Activated naive CD8-positive, alpha-beta T cell treated with anti-CD3 and anti-CD28 coated beads, Interleukin-2, amount 50 U/mL, for 24 hours (primary cell): ENCODE results near the gene TBCD.

ENCODE experiments used
- ATAC-seq: fragments of 150-1000 bp; cut with Tn5 transposase; one replicate; pipeline ENCODE4 v1.10.0; 2021
- DNase-seq: peaks from one replicate; pipeline ENCODE4 v3.0.0; 2021
- H3K27ac Mint-ChIP-seq: one replicate; pipeline ENCODE4 v1.8.0; 2021; ENCODE audit warnings: mild to moderate bottlenecking, mixed read lengths
- H3K27me3 Mint-ChIP-seq: one replicate; pipeline ENCODE4 v1.8.0; 2021; ENCODE audit warnings: mixed read lengths
- H3K36me3 Mint-ChIP-seq: one replicate; pipeline ENCODE4 v1.8.0; 2021; ENCODE audit warnings: low read depth, mixed read lengths
- H3K4me1 Mint-ChIP-seq: one replicate; pipeline ENCODE4 v1.8.0; 2021; ENCODE audit warnings: mixed read lengths
- H3K4me3 Mint-ChIP-seq: one replicate; pipeline ENCODE4 v1.8.0; 2021; ENCODE audit warnings: mild to moderate bottlenecking, moderate library complexity, mixed read lengths
- H3K9me3 Mint-ChIP-seq: one replicate; pipeline ENCODE4 v1.8.0; 2021; ENCODE audit warnings: mixed read lengths

TBCD gene

DNA sequence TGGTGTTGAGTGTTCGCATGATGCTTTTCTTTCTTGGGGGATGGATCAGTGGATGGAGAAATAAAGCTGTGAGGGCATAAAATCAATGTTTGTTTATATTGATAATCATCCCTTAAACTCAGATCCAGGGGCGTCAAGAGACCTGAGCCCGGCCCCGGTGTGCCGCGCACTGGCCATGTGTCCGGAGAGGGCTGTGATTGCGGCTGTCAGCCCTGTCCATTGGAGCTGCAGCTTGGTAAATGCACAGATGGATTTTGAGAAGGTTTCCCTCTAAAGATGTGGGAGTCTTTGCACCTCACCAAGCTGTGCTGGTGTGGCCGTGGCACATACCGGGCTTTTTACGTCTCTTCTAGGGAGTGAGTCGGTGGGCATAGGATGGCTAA is 109.5 kb downstream of the TBCD start:
- H3K27me3 Mint-ChIP-seq, result no peaks in the 10 kb centered on the region
- DNase-seq (no peak), ATAC-seq (no peak)
- peaks cover 78% of the 10 kb centered on the region for H3K4me1 Mint-ChIP-seq
- no peaks in the 10 kb centered on the region for H3K9me3 Mint-ChIP-seq
- no peaks in the 10 kb centered on the region for H3K36me3 Mint-ChIP-seq
- no peak overlapping the region for H3K27ac Mint-ChIP-seq
- H3K4me3 Mint-ChIP-seq, result no peak overlapping the region

DNA sequence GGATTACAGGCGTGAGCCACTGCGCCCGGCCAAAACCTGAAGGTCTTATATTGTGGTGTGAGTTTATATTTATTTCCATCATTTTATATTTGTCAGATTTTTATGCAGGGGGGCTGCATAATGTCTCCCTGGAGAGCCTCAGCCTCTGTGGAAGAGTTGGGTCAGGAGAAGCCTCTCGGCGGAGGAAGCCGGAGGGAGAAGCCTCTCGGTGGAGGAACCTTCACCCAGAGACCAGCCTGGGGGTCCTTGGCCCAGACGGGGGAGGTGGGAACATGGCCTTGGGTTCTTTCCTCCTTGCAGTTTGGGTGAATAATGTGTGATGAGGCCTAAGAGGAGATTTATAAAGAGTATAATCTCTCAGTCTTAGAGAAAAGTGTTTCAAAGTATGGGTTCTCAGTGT is 110.3 kb downstream of the TBCD start:
- peaks cover 81% of the 10 kb centered on the region for H3K4me1 Mint-ChIP-seq
- H3K9me3 Mint-ChIP-seq, result no peaks in the 10 kb centered on the region
- H3K27ac Mint-ChIP-seq, result peak overlapping the region; percentile 26
- no peak for ATAC-seq
- no peak for DNase-seq
- H3K36me3 Mint-ChIP-seq, result no peaks in the 10 kb centered on the region
- H3K4me3 Mint-ChIP-seq, result no peak overlapping the region
- H3K27me3 Mint-ChIP-seq, result no peaks in the 10 kb centered on the region

DNA sequence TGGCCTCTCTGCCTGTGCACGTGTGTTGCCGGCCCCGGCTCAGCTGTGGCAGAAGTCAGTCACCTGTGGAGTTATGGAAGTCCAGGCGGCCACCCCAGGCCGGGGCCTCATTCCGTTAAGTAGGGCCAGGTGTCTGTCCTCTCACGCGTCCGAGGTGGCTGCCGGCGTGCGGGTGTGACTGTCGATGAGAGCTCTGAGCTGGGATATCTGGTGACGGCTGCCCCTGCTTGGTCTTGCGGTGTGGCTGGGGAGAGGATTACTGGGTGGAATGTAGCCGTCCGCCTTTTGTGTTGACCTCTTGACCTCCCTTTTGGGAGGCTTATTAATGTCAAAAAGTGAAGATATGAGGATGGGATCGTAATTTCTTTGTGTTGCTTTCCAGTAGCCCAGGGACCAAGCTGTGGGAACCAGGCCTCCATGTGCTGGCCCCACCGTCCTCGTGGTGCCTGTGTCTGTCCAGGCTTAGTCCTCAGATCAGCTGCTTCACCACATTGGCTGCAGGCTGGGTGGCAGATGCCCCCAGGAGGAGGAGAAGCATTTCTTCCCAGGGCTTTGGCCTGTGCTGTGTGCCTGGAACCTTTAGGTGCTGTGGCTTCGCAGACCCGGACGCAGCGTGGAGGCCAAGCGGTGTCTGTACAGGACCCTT is 111.0 kb downstream of the TBCD start:
- no peaks in the 10 kb centered on the region for H3K27me3 Mint-ChIP-seq
- H3K36me3 Mint-ChIP-seq, result no peaks in the 10 kb centered on the region
- ATAC-seq, result no peak
- peak overlapping the region; percentile 26 for H3K27ac Mint-ChIP-seq
- no peak for DNase-seq
- H3K4me3 Mint-ChIP-seq, result no peak overlapping the region
- H3K4me1 Mint-ChIP-seq, result peaks cover 87% of the 10 kb centered on the region
- H3K9me3 Mint-ChIP-seq, result no peaks in the 10 kb centered on the region

DNA sequence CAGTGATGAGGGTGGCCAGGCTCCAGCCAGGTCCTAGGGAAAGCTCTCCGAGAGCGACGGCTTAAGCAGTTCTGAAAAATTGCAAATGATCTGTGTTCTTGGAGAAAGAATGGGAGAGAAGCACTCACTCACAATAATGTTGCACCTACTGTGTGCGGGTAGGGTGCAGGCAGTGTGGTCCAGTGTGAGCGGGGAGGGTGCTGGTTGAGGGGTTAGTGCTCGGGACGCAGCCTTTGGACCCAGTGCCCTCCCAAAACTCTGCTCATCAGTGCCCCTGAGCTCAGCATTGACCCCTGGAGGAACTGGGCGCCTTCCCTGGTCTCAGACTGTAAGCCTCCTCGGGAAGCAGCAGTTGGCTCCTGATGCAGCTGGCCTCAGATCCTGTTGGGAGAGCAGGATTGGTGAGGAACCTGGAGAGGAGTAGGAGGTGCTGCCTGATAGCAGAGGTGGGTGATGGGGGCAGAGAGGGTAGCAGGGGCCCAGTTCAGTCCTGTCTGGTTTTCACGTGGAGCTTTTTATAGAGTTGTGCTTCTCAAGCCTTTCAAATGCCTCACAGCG is 111.6 kb downstream of the TBCD start:
- H3K4me1 Mint-ChIP-seq, result peaks cover 86% of the 10 kb centered on the region
- no peak for ATAC-seq
- H3K4me3 Mint-ChIP-seq, result peak overlapping the region; percentile 66
- no peaks in the 10 kb centered on the region for H3K9me3 Mint-ChIP-seq
- H3K27me3 Mint-ChIP-seq, result no peaks in the 10 kb centered on the region
- no peak for DNase-seq
- no peaks in the 10 kb centered on the region for H3K36me3 Mint-ChIP-seq
- peak overlapping the region; percentile 87 for H3K27ac Mint-ChIP-seq

DNA sequence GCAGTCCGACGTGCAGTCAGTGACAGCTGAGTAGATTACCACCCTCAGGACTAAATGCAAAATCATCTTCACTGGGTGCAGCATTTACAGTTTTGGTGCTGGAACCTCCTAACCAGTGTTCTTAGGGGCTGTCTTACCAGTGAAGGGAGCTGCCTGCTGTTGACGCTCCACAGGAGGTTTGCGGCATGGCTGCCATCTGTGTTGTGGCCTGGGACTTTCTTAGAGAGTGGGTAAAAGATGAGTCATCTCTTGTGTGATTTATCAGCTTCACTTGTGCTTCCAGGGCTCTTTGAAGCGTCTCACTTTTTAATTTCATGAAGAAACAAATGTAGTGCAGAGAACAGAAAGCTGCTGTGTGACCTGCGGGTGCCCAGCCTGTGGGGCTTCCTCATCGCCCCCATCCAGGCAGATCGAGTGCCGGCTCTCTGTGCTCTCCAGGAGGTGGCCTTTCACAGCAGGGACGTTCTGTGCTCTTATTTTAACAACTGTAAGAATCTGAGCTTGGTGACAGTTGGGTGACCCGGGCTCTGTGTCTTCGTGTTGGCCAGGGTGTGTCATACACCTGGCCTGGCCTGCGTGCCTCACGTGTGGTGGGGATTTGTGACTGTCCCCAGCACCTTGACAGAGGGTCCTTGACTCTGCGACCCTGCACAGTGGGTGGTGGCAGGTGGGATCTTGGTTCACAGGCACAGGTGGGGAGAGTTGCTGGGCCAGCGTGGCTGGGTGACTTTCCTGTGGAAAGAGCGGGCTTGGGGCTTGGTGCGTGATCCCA is 112.3 kb downstream of the TBCD start:
- Mint-ChIP-seq H3K4me1 (peaks cover 81% of the 10 kb centered on the region), H3K4me3 (peak overlapping the region; percentile 66), H3K36me3 (no peaks in the 10 kb centered on the region), H3K27ac (peak overlapping the region; percentile 87), H3K9me3 (no peaks in the 10 kb centered on the region), H3K27me3 (no peaks in the 10 kb centered on the region)
- peak; percentile 76 for DNase-seq
- peak; percentile 95 for ATAC-seq

DNA sequence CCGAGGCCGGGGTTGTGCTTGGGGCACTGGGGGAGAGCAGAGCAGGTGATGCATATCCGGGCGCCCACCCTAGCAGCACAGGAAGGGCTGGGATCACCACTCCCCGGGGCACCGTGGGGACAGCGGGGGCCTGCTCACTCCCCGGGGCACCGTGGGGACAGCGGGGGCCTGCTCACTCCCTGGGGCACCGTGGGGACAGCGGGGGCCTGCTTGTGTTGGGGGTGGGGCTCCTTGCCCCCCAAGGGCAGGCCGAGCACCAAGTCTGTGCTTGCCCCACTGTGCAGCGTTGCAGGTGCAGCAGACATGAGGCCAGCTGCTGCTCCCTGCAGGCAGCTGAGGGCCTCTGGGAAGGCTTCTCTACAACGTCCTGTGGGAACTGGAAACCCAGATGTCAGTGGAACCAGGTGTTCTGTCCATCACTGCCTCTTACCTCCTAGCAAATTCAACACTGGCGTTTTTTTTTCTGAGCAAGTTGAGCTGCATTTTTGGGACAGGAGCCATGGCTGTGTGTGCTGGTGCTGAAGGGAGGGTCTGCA is 112.9 kb downstream of the TBCD start:
- Mint-ChIP-seq H3K27me3 (no peaks in the 10 kb centered on the region), H3K4me3 (peak overlapping the region; percentile 66), H3K36me3 (no peaks in the 10 kb centered on the region), H3K9me3 (no peaks in the 10 kb centered on the region), H3K4me1 (peaks cover 76% of the 10 kb centered on the region), H3K27ac (peak overlapping the region; percentile 87)
- ATAC-seq, result no peak
- no peak for DNase-seq

DNA sequence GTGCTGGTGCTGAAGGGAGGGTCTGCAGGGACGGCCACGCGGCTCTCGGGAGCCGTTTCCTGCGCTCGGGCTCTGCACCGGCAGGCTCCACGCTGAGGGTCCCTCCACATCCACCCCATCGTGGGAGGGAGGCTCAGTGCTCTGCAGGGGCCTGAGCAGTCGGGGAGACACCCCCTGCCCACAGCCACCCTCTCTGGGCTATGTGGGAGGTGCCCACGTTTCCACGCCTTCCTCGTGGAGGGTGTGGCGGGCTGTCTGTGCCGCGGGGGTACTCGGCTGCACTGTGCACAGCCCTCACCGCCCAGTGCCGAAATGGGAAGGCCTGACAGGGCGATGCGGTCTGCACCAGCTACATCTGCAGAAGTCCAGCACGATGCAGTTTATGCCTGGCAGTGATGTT is 113.4 kb downstream of the TBCD start:
- no peak for ATAC-seq

DNA sequence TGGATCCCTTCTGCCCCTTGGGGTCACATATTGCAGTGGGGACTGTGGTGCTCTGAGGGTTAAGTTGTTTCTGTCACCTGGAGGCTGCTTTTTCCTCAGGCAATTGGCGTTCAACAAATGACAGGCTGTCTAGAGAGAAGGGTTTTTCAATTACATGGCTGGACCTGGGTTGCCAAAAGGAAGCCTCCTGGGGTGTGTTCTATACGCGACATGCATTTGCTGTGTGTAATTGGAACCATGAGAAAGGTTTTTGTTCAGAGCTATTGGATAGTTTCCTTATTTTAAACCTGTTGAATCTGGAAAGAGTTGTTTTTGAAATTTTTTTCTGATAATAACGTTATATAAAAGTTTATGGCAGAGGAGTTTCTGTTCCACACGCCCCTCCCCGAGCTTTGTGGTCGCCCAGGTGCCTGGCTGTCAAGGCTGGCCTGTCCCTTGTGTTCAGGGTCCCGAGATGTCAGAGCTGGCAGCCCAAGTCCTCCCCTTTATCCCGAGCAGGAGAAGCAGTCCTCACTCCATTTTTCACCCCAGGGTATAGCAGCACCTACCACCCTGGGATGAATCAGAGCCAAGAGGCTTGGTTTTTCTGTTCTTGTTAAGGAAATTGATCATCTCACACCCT is 114.0 kb downstream of the TBCD start:
- no peak overlapping the region for H3K4me3 Mint-ChIP-seq
- H3K9me3 Mint-ChIP-seq, result no peaks in the 10 kb centered on the region
- H3K36me3 Mint-ChIP-seq, result peaks cover 9% of the 10 kb centered on the region
- H3K4me1 Mint-ChIP-seq, result peaks cover 72% of the 10 kb centered on the region
- ATAC-seq (no peak), DNase-seq (no peak)
- H3K27me3 Mint-ChIP-seq, result no peaks in the 10 kb centered on the region
- peak overlapping the region; percentile 19 for H3K27ac Mint-ChIP-seq

More for the DNA sequence above, 113.4 kb downstream of the TBCD start:
- no peaks in the 10 kb centered on the region for H3K9me3 Mint-ChIP-seq
- H3K27ac Mint-ChIP-seq, result no peak overlapping the region
- no peak for DNase-seq
- no peaks in the 10 kb centered on the region for H3K27me3 Mint-ChIP-seq
- H3K4me1 Mint-ChIP-seq, result peaks cover 73% of the 10 kb centered on the region
- H3K4me3 Mint-ChIP-seq, result no peak overlapping the region
- H3K36me3 Mint-ChIP-seq, result peaks cover 3% of the 10 kb centered on the region

DNA sequence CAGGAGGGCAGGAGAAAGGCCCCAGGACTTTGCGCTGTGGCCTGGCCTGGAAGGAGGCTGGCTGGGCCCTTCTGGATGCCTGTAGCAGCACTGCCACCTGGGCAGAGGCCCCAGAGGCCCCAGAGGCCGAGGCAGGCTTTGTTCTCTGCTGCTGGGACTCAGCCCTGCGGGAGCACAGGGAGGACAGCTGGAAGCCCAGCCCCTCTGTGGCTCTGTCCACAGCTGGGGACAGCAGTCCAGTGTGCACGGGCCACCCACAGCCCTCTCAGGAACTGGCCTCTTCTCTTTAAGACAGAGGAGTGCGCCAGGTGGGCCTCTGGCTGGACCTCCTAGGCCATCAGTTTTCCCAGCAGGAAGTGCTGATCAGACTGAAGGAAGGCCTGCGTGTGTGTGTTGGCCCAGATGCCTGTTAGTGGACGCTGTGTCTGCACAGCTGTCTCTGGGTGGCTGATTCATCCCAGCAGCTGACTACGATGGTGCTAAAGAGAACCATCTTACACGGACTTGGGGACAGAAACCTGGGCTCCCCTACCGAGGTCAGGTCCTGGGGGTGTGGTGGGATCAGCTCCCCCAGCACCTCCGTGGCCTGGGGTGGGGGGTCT is 114.8 kb downstream of the TBCD start:
- DNase-seq (no peak), ATAC-seq (no peak)
- no peak overlapping the region for H3K4me3 Mint-ChIP-seq
- H3K36me3 Mint-ChIP-seq, result peaks cover 11% of the 10 kb centered on the region
- H3K4me1 Mint-ChIP-seq, result peaks cover 70% of the 10 kb centered on the region
- no peaks in the 10 kb centered on the region for H3K27me3 Mint-ChIP-seq
- H3K9me3 Mint-ChIP-seq, result no peaks in the 10 kb centered on the region
- H3K27ac Mint-ChIP-seq, result no peak overlapping the region

DNA sequence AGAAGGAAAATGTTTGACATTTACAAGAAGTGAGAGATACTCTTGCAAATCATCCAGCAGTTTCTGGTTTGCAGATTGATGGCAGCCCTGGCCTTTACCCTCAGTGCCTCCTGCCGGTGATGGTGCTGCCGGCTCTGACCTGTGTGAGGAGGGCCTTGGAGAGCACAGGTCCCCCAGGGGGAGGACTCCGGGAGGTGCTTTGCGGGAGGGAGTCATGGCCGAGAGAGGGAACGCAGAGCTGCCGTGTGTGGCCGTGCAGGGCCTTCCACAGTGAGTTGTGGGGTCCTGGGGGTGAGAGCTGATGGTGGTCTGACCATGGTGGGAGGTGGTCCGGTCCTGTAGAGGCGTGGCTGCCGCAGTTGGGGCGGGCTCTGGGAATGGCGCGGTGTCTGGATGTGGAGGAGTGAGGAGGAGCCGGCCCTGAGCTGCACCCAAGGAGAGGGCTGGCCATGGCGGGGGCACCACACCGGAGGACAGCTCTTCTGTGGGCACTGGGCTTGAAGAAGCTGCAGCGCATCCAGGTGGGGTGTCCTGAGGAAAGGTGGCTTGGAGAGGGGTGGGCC is 116.0 kb downstream of the TBCD start:
- no peaks in the 10 kb centered on the region for H3K27me3 Mint-ChIP-seq
- DNase-seq (no peak), ATAC-seq (no peak)
- H3K9me3 Mint-ChIP-seq, result no peaks in the 10 kb centered on the region
- H3K4me3 Mint-ChIP-seq, result no peak overlapping the region
- peaks cover 11% of the 10 kb centered on the region for H3K36me3 Mint-ChIP-seq
- peaks cover 65% of the 10 kb centered on the region for H3K4me1 Mint-ChIP-seq
- H3K27ac Mint-ChIP-seq, result no peak overlapping the region

DNA sequence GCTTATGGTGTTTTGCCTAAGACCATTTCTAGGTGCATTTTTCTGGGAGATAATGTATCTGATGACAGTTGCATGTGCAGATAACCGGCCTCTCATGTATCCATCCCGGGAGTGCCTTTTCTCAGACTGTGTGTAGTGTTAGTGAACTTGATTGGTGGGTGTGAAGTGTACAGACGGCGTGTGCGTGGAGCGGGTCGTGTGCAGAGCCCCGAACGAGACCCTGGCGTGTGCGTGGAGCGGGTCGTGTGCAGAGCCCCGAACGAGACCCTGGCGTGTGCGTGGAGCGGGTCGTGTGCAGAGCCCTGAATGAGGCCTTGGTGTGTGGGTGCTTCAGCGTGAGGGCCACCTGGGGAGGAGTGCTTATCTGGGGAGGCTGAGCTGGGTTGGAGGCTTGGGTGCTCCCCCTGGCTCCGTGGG is 116.9 kb downstream of the TBCD start:
- peak overlapping the region; percentile 1 for H3K27ac Mint-ChIP-seq
- H3K36me3 Mint-ChIP-seq, result peaks cover 11% of the 10 kb centered on the region
- peaks cover 60% of the 10 kb centered on the region for H3K4me1 Mint-ChIP-seq
- no peaks in the 10 kb centered on the region for H3K27me3 Mint-ChIP-seq
- DNase-seq (no peak), ATAC-seq (no peak)
- H3K9me3 Mint-ChIP-seq, result no peaks in the 10 kb centered on the region
- no peak overlapping the region for H3K4me3 Mint-ChIP-seq

DNA sequence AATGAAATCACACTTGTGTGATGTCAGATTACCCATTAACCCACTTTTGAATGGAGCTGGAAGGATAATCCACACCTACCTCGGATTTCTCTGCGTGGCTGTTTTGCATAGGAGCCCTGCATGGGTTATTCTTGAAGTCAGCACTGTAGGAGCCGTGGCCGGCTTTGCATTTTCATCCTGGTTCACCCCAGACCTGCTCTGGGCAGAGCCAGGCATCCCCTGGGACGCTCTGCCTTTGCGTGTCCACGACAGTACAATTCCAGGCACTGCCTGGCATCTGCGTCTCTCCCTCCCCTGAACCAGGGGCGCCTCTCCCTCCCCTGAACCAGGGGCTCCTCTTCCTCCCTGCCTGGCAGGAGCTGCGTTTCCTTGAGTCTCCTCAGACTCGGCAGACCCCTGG is 117.7 kb downstream of the TBCD start:
- no peak overlapping the region for H3K27ac Mint-ChIP-seq
- no peak overlapping the region for H3K4me3 Mint-ChIP-seq

DNA sequence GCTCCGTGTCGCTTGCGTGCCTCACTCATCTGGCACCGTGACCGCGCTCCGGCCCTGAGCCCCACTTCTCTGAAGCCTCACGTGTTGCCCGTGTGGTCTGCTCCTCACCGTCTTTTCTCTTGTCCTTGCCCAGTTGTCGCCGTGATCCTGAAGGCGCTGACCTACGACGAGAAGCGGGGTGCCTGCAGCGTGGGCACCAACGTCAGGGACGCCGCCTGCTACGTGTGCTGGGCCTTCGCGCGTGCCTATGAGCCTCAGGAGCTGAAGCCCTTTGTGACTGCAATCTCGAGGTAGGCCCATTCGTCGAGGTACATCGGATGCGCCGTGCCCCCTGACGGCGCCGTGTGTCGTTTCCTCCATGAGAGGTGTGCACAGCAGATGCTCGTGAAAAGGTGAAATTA is 118.2 kb downstream of the TBCD start:
- peaks cover 11% of the 10 kb centered on the region for H3K36me3 Mint-ChIP-seq
- peaks cover 50% of the 10 kb centered on the region for H3K4me1 Mint-ChIP-seq
- ATAC-seq, result no peak
- no peak overlapping the region for H3K4me3 Mint-ChIP-seq
- no peak for DNase-seq
- no peaks in the 10 kb centered on the region for H3K9me3 Mint-ChIP-seq
- H3K27ac Mint-ChIP-seq, result no peak overlapping the region
- H3K27me3 Mint-ChIP-seq, result no peaks in the 10 kb centered on the region

More for the DNA sequence above, 117.7 kb downstream of the TBCD start:
- Mint-ChIP-seq H3K4me1 (peaks cover 52% of the 10 kb centered on the region), H3K36me3 (peaks cover 11% of the 10 kb centered on the region), H3K27me3 (no peaks in the 10 kb centered on the region), H3K9me3 (no peaks in the 10 kb centered on the region)
- ATAC-seq, result no peak
- DNase-seq, result no peak

DNA sequence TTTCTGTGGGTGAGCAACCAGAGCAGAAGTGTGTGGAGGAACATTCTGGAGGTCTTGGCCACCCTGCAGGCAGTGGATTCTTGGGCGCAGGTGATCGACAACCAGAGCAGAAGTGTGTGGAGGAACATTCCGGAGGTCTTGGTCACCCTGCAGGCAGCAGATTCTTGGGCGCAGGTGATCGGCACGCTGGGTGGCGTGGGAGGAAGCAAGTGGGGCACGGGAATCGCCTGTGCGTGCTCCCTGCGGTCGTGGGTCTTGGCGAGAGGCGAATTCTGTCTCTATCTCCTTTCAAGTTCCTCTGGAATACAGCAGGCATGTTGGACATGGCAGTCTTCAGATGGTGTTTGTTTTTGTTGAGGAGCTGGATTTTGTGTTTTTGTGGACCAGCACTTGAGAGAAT is 118.7 kb downstream of the TBCD start:
- DNase-seq (no peak), ATAC-seq (no peak)
- Mint-ChIP-seq H3K36me3 (peaks cover 11% of the 10 kb centered on the region), H3K4me1 (peaks cover 47% of the 10 kb centered on the region), H3K4me3 (no peak overlapping the region), H3K27me3 (no peaks in the 10 kb centered on the region), H3K9me3 (no peaks in the 10 kb centered on the region), H3K27ac (no peak overlapping the region)
